Measurements from ENCODE around the gene PAPOLB.

The PAPOLB gene

DNA sequence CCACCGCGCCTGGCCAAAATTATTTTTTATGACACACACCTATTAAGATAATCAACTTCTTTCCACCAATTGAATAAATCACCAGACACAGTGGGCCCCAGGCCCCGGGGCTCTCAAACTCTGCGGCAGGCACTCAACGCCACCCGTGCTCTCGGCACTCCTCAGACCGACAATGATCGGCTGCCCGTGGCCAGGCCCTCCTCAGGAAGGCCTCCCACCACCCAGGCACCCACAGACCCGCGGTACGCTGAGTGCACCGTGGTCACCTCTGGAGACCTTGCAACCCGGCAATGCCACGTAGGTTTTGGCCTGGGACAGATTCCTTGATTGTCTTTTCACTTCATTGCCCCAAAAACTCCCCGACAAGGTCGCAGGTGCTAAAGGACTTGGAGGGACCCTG is 14.8 kb upstream of the PAPOLB start:
- DNase-seq, result no peak

- DNase-seq, result no peak
Measured at GRCh38 chr7:4875391-4875790, 13.6 kb upstream of the PAPOLB start.

GRCh38 chr7:4873071-4873944 is 11.5 kb upstream of the PAPOLB start:
- DNase-seq, result no peak

- DNase-seq, result no peak
Measured at GRCh38 chr7:4871930-4872675, 10.3 kb upstream of the PAPOLB start.

DNA sequence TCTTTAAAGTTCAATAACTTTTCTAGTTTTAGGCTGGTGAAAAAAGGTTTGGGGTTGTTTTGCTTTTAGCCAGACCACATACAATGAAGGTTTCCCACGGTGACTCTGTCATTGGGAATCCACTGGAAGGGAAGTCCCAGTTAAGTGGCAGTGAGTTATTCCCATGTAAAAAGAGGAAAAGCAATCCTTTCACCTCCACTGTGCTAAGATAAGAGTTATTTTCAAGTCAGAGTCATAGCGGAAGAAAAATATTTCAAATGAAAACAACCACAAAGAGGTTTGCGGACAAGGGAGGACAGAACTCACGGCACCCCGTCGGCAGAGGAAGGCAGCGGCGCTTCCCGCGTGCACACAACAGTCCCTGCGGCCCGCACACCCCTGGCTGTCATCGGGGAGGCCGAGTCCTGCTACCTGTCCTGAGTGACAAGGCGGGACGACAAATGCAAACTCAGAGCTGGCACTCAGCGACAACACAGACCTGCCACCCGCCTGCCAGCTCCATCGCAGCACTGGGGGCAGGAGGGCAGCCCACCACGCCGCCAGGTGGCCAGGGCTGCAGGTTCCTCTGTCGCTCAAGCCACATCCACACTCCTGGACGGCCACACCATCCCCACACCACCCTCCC is 9.3 kb upstream of the PAPOLB start:
- no peak for DNase-seq

GRCh38 chr7:4868493-4868892 is 6.7 kb upstream of the PAPOLB start:
- DNase-seq, result no peak

DNA sequence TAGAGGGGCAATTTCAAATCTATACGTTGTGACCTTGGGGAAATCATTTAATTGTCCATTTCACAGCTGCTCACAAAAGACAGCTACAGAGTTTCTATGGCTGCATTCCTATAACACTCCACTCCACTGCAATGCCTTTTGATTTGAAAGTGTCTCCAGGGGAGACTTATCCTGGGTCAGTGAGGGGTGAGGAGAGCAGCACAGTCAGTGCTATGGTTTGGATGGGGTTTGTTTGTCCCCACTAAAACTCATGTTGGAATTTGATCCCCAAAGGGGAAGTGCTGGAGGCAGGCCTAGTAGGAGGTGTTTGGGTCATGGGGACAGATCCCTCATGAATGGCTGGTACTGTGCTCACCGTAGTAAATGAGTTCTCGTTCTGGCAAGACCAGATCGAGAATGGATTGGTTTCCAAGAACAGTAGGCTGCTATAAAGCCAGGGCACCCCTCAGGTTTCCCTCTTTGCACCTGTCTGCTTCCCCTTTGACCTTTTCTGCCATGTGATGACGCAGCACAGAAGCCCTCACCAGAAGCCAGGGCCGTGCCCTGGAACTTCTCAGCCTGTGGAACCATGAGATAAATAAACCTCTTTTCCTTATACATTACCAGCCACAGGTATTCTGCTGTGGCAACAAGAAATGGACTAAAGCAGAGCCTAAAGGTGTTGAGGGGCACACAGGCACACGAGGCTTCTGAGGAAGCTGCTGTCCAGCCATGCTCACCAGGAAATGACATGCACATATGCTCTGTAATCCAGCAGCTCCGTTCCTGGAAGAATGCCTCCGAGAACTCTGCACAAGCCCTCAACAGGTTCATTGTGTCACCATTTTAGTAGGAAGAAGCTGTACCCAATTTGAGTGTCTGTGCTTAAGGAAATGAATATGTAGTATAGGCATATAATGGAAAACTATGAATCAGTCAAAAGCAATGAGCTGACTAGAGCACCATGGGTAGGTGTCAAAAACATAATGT is 5.0 kb upstream of the PAPOLB start:
- DNase-seq, result no peak

DNA sequence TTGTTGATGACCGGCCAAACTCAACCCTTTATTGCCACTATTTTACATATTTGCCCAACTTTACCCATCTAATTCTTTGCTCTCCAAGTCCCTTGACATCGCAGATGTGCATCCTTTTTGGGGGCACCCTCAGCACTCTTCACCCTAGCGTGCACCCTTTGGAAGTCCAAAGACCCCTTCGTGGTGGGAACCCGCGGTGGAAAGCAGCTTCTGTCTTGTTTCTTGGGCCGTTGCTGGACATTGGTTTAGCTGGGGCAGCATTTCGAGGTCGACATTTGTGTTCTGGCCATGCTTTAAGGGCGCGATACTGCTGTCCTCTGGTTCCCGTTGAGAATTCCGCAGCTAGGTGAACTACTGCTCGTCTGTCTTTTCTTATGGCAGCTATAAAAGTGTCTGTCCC is 326 bp upstream of the PAPOLB start:
- no peak for DNase-seq

GRCh38 chr7:4861227-4861626 is 603 bp downstream of the PAPOLB start:
- no peak for DNase-seq

GRCh38 chr7:4857189-4857588 is 4.6 kb downstream of the PAPOLB start:
- no peak for DNase-seq

GRCh38 chr7:4856336-4857057 is 5.3 kb downstream of the PAPOLB start:
- DNase-seq, result no peak

GRCh38 chr7:4854916-4855315 is 6.9 kb downstream of the PAPOLB start:
- no peak for DNase-seq

DNA sequence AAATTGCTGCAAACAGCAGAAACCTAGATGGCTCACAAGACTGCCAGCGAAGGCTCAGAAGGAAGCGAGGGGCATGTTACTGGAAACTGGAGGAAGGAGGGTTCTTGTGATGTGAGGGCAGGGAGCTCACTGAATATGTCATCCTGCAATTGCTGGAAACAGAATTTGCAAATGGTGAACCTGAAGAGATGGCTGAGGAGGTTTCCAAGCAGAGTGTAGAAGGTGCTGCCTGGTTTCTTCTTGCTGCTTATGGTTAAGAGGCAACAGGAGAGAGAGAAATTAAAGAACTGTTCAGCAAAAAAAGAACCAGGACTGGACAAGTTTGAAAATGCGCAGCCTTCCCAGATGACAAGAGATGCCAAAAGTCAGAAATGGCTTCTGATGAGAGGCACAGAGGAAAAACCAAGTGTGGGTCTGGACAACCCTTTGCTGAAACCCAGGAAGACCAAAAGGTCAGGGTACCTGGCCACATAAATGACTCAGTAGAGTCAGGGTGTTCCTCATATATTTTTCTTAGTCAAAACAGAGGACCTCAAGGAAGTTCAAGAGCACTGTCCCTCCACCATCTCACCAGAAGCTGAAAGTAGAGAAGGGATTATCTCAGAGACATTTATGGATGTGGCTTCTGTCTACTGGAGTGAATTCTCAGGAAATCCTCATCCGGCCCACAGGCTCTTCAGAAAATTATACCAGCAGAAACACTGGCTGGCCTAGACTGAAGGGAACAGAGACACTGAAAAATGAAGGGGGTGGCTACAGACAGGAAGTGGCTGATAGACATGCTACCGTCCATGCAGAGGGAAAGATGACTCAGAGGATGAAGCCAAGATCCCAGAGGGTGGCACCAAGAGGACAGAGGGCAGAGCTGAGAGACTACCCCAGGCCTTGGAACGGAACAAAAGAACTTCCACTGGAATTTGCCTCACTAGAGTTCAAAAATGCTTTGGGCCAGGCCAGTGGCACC is 10.1 kb downstream of the PAPOLB start:
- DNase-seq, result no peak

DNA sequence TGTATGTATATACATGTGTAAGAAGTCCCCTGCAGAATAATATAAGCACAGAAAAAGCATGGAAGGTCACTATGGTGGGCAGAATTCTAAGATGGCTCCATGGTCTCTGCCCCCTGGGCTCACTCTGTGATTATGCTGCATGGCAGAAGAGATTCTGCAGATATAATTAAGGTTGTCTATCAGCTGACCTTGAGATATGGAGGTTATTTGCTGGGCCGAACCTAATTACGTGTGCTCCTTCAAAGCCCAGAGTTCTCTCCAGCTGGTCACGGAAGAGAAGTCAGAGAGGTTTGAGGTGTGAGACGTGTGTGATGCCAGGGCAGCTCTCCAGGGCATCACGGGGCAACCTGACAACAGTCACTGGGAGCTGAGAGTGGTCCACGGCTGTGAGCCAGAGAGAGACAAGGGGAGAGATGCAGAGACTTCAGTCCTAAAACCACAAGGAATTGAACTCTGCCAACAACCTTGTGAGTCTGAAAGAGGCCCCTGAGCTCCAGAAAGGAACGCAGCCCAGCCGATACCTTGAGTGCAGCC is 11.5 kb downstream of the PAPOLB start:
- DNase-seq, result no peak

- peak; percentile 16 for DNase-seq
Measured at GRCh38 chr7:4849390-4849789, 12.4 kb downstream of the PAPOLB start.

GRCh38 chr7:4845740-4846142 is 16.1 kb downstream of the PAPOLB start:
- DNase-seq, result no peak

DNA sequence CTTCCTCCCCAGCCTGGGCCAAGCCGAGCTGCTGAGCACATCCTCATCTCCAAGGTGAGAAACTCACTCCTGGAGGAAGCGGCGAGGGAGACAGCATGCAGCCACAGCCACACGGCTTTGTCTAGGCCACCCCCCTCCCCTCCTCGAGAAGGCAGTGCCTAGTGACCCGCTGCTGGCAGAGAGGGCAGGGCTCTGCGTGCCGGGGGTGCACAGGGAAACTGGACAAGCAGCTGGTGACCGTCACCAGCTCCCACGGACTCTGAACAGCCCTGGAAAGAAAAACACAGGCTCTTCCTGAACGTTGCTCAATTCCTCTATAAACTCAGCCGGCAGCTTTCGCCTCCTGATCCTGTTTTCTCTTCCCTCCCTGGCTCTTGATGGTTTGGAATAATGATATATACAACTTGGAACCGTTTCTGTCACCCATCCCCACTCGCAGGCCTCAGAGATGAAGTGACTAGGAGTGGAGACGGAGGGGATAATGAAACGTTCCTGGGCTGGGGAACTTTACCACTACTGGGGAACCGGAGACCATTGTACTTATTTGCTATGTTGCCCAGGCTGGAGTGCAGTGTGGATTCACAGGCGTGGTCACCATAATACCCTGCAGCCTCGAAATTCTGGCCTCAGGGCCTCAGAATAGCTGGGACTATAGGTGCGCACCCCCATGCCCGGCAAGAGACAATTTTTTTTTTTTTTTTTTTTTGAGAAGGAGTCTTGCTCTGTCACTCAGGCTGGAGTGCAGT is 19.3 kb downstream of the PAPOLB start:
- no peak for DNase-seq

GRCh38 chr7:4841836-4842235 is 20.0 kb downstream of the PAPOLB start:
- DNase-seq, result no peak

- no peak for DNase-seq
Measured at GRCh38 chr7:4841007-4841784, 20.6 kb downstream of the PAPOLB start.
